ENCODE data around the gene CPN2. TPM values are rescaled to one million over a fixed set of nuclear protein-coding genes. Genes with fewer than 3 reads are reported as not detected.

CPN2 gene
- total RNA-seq, 1 experiment from 2014 or later = not detected

GRCh38 chr3:194365526-194365925 lies 14.4 kb upstream of the CPN2 start:
- H3K36me3 Mint-ChIP-seq (ENCODE audit: insufficient read depth, unreplicated experiment) = no peaks in the 10 kb centered on the region
- CTCF ChIA-PET = no interaction called here
- H3K9me3 Mint-ChIP-seq (ENCODE audit: low read depth, unreplicated experiment) = no peaks in the 10 kb centered on the region
- TF ChIP-seq, protein P1, sequence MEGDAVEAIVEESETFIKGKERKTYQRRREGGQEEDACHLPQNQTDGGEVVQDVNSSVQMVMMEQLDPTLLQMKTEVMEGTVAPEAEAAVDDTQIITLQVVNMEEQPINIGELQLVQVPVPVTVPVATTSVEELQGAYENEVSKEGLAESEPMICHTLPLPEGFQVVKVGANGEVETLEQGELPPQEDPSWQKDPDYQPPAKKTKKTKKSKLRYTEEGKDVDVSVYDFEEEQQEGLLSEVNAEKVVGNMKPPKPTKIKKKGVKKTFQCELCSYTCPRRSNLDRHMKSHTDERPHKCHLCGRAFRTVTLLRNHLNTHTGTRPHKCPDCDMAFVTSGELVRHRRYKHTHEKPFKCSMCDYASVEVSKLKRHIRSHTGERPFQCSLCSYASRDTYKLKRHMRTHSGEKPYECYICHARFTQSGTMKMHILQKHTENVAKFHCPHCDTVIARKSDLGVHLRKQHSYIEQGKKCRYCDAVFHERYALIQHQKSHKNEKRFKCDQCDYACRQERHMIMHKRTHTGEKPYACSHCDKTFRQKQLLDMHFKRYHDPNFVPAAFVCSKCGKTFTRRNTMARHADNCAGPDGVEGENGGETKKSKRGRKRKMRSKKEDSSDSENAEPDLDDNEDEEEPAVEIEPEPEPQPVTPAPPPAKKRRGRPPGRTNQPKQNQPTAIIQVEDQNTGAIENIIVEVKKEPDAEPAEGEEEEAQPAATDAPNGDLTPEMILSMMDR (IDR thresholded peaks at IDR 0.05; ENCODE audit: unreplicated experiment) = no peak
- H3K27me3 Mint-ChIP-seq (ENCODE audit: unreplicated experiment) = peaks cover 94% of the 10 kb centered on the region
- no peak overlapping the region for H3K4me3 Mint-ChIP-seq (ENCODE audit: low read depth, unreplicated experiment)
- no peak for DNase-seq
- peaks cover 12% of the 10 kb centered on the region for H3K4me1 Mint-ChIP-seq (ENCODE audit: low read depth, unreplicated experiment)
- no peak overlapping the region for H3K27ac Mint-ChIP-seq (ENCODE audit: unreplicated experiment)
- no TSS peak for BruUV-seq (replicated peaks)
- intact Hi-C loops (cut with micrococcal nuclease; ENCODE audit: unreplicated experiment) = no loop called here

DNA sequence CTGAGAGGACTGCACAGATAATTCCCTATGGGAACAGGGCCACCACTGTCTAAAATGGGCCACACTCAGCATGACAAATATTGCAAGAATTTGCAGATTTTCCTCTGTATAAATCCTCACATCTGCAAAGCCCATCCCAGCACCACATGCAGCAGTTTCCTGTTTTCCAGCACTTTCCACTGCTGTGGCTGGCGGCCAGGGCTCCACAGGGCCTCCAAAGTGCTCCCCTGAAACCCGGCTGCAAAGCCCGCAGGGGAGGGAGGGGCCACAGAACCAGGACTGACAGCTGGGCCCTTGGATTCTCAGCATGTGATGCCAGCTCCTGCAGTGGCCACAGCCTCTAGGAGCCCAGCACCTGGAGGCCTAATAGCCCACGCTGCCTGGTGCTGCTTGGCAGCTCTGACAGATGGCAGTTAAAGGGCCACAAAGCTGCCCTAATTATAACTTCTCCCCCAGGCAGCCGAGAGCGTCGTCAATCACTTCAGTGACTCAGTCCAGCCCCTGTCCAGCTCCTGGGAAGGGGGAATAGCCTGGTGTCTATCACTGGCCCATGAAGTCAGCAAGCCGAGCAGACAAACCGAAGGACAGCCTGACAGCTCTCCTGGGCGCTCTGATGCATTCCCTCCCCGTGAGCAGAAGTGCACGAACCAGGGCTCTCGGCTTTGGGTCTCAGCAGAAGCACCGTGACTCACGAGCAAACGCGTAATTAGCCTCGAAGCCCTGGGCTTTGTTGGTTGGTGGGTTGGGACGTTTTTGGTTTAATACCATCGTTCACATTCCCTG lies 13.7 kb upstream of the CPN2 start:
- Mint-ChIP-seq H3K4me1 (ENCODE audit: low read depth, unreplicated experiment) (peaks cover 8% of the 10 kb centered on the region), H3K4me3 (ENCODE audit: low read depth, unreplicated experiment) (no peak overlapping the region), H3K9me3 (ENCODE audit: low read depth, unreplicated experiment) (no peaks in the 10 kb centered on the region), H3K27me3 (ENCODE audit: unreplicated experiment) (peaks cover 94% of the 10 kb centered on the region), H3K27ac (ENCODE audit: unreplicated experiment) (no peak overlapping the region), H3K36me3 (ENCODE audit: insufficient read depth, unreplicated experiment) (no peaks in the 10 kb centered on the region)
- BruUV-seq (replicated peaks) = no TSS peak
- no peak for DNase-seq
- intact Hi-C loops (cut with micrococcal nuclease; ENCODE audit: unreplicated experiment) = no loop called here
- CTCF ChIA-PET = no interaction called here
- TF ChIP-seq, protein P1 (IDR thresholded peaks at IDR 0.05; ENCODE audit: unreplicated experiment) = no peak

- no peak for DNase-seq
- BruUV-seq (replicated peaks) = no TSS peak
- CTCF ChIA-PET = no interaction called here
- intact Hi-C loops (cut with micrococcal nuclease; ENCODE audit: unreplicated experiment) = no loop called here
- Mint-ChIP-seq H3K27ac (ENCODE audit: unreplicated experiment) (no peak overlapping the region), H3K36me3 (ENCODE audit: insufficient read depth, unreplicated experiment) (no peaks in the 10 kb centered on the region), H3K4me1 (ENCODE audit: low read depth, unreplicated experiment) (peaks cover 3% of the 10 kb centered on the region), H3K4me3 (ENCODE audit: low read depth, unreplicated experiment) (no peak overlapping the region), H3K9me3 (ENCODE audit: low read depth, unreplicated experiment) (no peaks in the 10 kb centered on the region), H3K27me3 (ENCODE audit: unreplicated experiment) (peaks cover 94% of the 10 kb centered on the region)
- TF ChIP-seq, protein P1 (IDR thresholded peaks at IDR 0.05; ENCODE audit: unreplicated experiment) = no peak
These were observed 13.2 kb upstream of the CPN2 start for GRCh38 chr3:194364314-194364651.

GRCh38 chr3:194360568-194360967 lies 9.4 kb upstream of the CPN2 start:
- no peak overlapping the region for H3K4me3 Mint-ChIP-seq (ENCODE audit: low read depth, unreplicated experiment)
- BruUV-seq (replicated peaks) = no TSS peak
- no peaks in the 10 kb centered on the region for H3K4me1 Mint-ChIP-seq (ENCODE audit: low read depth, unreplicated experiment)
- peaks cover 91% of the 10 kb centered on the region for H3K27me3 Mint-ChIP-seq (ENCODE audit: unreplicated experiment)
- CTCF ChIA-PET = no interaction called here
- intact Hi-C loops (cut with micrococcal nuclease; ENCODE audit: unreplicated experiment) = no loop called here
- no peaks in the 10 kb centered on the region for H3K36me3 Mint-ChIP-seq (ENCODE audit: insufficient read depth, unreplicated experiment)
- no peaks in the 10 kb centered on the region for H3K9me3 Mint-ChIP-seq (ENCODE audit: low read depth, unreplicated experiment)
- no peak for DNase-seq
- TF ChIP-seq, protein P1 (IDR thresholded peaks at IDR 0.05; ENCODE audit: unreplicated experiment) = no peak
- no peak overlapping the region for H3K27ac Mint-ChIP-seq (ENCODE audit: unreplicated experiment)

Measured in Calu3 (cell line).